22Rv1 (cell line): ENCODE data around the gene MCF2.

Source experiments
- ZFX ChIP-seq: fragments of 450-650 bp; IDR thresholded peaks from 2 replicates; pipeline ENCODE4 v1.6.1; 2017; ENCODE audit warnings: antibody characterized with exemption, borderline replicate concordance
- TF ChIP-seq, protein P1 (sequence below): fragments of 450-650 bp; IDR thresholded peaks from 2 replicates; pipeline ENCODE4 v1.5.1; 2017; ENCODE audit warnings: mild to moderate bottlenecking

DNA sequence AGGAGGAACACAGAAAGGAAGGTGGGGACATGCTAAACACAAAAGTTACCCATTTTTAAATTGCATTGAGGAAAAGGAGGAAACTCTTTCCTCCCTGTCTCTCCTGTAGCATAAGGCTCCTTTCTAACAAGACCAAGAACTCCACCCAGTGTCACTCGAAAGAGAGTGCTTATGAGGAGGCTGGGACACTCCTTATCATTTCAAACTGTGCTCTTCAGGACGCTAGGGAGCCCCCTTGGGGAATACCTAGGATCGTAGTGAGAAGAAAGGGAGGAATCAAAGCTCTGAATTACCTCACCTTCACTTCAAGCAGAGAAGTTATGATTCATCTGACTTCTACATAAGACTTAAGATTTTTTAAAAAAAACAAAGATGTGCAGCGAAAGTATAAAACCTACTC lies 111.9 kb downstream of the MCF2 start:
- TF ChIP-seq, protein P1, sequence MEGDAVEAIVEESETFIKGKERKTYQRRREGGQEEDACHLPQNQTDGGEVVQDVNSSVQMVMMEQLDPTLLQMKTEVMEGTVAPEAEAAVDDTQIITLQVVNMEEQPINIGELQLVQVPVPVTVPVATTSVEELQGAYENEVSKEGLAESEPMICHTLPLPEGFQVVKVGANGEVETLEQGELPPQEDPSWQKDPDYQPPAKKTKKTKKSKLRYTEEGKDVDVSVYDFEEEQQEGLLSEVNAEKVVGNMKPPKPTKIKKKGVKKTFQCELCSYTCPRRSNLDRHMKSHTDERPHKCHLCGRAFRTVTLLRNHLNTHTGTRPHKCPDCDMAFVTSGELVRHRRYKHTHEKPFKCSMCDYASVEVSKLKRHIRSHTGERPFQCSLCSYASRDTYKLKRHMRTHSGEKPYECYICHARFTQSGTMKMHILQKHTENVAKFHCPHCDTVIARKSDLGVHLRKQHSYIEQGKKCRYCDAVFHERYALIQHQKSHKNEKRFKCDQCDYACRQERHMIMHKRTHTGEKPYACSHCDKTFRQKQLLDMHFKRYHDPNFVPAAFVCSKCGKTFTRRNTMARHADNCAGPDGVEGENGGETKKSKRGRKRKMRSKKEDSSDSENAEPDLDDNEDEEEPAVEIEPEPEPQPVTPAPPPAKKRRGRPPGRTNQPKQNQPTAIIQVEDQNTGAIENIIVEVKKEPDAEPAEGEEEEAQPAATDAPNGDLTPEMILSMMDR = no peak
- TF ChIP-seq ZFX = no peak
